ENCODE data around the gene FBXL7.

The FBXL7 gene

DNA sequence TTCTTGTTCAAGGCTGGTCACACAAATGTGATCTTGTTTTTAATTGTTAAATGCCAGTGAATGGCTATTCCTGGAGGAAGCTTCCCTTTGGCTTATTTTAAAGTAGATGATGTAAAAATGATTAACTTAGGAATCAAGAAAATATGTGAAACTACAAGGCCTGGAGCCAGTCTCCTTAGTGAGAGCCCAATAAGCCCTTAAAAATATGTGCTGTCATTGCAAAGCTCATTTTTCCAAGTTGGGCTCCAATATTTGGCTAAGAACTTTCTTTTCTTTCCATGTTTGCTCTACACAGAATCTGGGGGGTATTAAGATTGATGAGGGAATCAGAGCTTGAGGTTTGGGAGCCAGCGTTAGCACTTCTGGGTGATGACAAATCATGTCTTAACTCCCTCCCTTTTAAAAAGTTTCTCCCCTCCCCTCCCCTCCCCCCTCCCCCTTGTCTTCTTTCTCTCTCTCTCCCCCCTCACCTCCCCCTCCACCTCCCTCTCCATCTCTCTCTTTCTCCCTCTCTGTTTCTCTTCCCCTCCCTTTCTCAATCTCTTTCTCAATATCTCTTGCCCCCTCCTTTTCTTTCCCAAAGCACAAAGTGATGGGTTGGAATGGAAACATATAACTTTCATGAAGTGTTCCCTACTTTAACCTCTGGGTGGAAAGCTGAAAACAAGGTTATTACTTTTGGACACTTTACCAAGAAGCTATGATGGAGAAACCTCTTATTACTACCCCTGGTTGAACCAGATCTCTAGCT is 86.0 kb downstream of the FBXL7 start:
- DNase-seq = no peak

- DNase-seq = no peak
Measured at GRCh38 chr5:15587916-15588315, 87.9 kb downstream of the FBXL7 start.

- no peak for DNase-seq
Measured at GRCh38 chr5:15592728-15593127, 92.7 kb downstream of the FBXL7 start.

DNA sequence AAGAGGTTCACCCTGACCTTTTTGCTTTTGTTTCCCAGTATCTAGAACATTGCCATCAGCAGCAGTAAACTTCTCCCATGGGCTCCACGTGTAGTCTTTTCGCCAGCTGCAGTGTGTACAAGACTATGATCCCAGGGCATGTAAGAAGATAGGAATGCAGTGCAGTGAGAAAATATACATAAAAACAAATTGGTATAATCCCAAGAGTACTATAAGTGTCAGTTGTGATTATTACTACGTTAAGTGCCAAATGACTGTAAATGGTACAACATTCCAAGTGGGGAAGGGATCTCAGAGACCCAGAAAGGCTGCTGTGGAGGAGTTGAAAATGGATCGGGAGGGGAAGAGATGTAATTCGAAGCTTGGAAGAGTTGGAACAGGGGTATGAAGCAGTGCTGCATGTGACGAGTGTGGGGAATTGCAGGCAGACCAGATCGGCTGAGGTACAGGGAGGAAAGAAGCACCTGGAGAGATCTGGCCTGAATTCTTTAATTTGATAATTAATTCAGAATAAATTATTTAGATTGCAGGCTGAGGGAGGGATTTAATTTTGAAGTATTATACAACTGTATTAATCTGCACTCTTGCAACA is 95.1 kb downstream of the FBXL7 start:
- no peak for DNase-seq

GRCh38 chr5:15595929-15596328 is 95.9 kb downstream of the FBXL7 start:
- DNase-seq = no peak

- DNase-seq = no peak
Measured at GRCh38 chr5:15596936-15597335, 97.0 kb downstream of the FBXL7 start.

- no peak for DNase-seq
Measured at GRCh38 chr5:15597804-15598203, 97.8 kb downstream of the FBXL7 start.

- no peak for DNase-seq
Measured at GRCh38 chr5:15598294-15598902, 98.4 kb downstream of the FBXL7 start.

DNA sequence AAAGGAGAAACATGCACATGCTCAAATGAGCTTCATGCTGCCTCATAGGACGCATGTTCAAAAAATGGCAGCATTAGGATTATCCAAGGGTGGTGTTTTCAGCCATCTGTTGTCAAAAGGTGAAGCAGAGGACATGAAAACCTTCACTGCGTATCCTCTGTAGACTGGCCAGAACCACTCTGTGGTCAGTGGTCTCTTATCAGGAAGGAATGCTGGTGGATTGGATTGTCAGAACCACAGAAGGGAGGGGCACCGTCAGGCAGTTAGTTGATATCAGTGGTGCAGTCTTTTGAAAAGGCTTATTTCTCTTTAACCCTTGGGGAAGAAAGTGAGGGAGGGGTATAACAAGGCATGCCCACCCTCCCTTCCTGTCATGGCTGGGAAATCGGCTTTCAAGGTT is 100.1 kb downstream of the FBXL7 start:
- no peak for DNase-seq

DNA sequence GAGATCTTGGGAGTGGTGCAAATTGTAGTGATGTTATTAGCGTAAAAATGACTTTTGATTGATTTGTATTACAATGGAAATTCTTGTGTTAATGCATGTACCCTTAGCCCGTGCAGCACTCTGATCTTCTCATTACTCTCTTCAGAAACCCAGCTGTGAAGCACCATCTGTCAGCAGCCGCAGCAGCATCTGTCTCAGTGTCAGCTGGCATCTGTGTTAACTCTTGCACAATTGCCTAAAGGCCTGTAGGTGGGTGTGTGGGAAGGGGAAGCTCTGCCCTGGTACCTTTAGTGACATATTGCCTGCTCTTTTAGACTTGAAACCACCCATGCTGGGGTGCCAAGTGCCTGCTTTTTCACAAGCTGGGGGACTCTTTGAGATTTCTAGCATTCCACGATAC is 101.3 kb downstream of the FBXL7 start:
- no peak for DNase-seq

GRCh38 chr5:15601853-15602252 is 101.9 kb downstream of the FBXL7 start:
- DNase-seq = no peak

GRCh38 chr5:15604986-15605385 is 105.0 kb downstream of the FBXL7 start:
- DNase-seq = no peak

- DNase-seq = no peak
Measured at GRCh38 chr5:15606197-15606596, 106.2 kb downstream of the FBXL7 start.

DNA sequence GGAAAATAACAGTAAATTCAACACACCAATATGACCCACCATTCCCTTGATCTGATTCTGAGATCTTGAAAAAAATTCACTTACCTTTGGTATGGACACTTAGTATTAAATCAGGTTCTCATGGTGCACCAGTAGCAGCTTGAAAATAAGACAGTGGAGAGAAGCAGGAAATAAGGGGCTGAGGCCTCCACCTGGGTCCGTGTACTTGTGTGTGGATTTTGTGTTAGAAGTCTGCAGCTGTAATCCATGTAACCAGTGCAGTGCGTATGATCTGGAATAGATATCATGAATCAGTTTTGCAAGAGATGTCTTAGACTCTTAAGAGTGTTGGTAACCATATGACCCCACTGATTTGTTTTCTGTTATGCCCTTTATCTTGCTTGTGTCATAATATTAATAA is 107.1 kb downstream of the FBXL7 start:
- DNase-seq = no peak

DNA sequence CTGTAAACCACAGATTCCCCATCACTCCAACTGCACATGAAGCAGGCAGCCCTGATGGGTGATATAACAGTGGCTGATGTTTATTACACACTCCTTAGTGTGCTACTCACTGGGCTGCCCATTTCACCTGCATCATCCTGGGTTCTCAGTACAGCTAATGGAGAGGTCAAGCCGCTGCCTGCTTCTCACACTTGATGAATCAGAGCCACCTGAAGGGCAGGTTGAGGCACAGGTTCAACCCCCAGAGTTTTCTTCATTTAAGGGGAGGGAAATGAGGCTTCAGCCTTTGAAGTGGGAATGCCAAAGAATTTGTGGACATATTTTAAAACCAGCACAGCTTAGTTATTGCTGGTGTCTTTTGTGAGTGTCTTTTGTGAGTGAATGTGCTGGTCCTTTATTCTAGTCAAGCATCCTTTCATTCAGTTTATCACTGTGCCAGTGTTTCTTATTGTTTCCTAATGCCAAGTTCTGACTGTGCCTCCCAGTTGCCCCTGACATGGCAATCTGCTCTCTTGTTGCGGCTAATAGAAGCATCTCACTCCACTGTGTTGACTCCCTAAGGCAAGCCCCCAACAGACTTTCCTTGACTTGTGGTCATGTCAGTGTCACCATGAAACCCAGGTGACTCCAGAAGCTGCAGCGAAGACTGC is 109.2 kb downstream of the FBXL7 start:
- DNase-seq = no peak

GRCh38 chr5:15610216-15610615 is 110.2 kb downstream of the FBXL7 start:
- DNase-seq = no peak

GRCh38 chr5:15611008-15611407 is 111.0 kb downstream of the FBXL7 start:
- no peak for DNase-seq

DNA sequence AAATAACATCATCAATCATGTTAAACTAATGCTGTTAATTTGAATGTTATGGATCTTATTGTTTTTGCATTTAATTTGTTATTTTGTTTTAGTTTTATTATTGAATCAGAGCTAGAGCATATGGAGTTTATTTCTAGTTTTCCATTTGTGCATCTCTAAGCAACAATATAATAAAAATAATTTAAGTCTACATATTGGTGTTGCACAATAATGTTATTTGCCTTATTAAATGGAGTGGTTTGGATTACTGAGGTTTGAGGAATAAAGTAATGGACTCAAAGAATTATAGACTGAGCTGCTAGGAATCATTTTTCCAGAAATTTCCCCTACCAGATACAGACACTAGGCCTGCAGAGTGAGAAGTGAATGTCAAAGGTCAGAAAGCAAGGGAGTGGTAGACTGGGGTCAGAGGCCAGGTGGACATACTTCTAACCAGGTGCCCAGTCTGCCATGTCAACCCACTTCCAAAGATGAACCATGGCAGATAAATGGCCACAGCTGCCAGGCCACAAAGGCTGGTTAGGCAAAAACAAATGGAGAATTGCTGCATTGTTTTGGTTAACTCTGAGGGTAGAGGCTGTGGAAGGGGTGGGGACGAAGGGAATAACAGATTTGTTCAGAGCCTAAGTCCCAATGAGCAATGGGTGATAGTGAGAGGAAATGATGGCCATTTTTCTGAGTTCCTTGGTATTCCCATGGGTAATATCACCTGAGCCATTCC is 113.1 kb downstream of the FBXL7 start:
- no peak for DNase-seq

DNA sequence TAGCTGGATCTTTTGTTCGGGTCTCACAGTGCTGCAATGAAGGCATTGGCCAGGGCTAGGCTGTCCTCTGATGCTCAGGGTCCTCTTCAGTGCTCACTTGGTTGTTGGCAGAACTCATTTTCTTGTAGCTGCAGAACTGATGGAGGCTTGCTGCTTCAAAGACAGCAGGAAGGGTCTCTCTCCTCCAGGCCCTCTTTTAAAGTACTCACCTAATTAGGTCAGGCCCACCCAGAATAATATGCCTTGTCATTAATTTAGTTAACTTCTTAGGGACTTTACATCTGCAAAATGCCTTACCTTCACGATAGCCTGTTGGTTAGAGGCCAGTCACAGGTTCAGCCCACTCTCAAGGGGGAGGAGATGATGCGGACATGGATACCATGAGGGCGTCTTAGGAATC is 114.7 kb downstream of the FBXL7 start:
- DNase-seq = no peak

GRCh38 chr5:15615859-15616258 is 115.9 kb downstream of the FBXL7 start:
- no peak for DNase-seq

DNA sequence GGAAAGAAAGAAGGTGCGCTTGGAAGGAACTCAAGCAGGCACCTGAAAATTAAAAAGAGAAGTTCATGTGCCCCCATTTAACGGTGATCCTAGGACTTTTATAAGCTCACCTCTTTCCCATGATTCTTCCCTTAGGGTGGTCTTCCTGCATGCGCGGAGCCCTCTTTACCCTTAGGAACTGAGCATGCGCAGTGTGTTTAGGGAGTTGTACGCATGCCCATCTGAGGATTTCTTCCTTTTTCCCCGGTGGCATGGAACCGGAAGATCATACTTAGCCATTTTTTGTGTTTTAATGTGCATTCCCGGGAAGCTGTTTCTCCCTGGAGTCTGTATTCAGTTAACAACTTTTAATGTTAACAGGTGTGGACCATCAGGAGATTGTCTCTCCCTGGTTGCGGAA is 119.0 kb downstream of the FBXL7 start:
- no peak for DNase-seq

DNA sequence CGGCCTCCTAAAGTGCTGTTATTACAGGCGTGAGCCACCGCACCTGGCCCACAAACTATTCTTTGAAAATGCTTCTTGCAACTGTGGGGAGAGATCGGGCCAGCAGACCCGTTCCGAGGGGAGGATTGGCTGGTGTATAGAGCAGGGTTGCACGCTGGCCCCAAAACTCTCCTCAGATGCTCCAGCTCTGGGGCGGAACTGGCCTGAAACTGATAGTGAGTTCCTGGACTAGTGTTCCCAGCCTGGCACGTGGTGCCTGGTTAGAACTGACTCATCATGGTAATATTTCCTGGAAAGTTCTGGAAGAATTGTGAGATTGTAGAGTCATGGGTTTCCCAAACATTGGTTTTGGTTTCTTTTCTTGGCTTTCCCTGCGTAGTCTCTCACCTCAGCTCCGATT is 120.5 kb downstream of the FBXL7 start:
- no peak for DNase-seq

DNA sequence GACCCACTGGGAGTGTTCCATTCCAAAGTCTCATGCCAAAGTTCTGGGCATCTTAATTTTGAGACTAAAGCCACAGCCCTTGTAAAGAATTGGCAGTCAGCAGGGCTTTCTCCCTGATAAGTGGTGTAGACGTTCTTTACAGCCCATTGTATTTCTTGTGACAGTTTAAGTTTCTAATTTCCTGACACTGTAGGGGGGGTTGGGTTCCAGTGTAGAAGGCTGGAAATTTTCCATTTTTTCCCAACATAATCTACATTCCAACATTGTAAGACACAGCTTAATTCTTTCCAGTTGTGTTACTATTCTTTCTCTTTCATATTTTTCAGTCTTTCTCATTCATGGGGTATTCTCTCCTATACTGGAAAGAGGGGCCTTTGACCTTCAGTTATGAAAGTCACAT is 121.1 kb downstream of the FBXL7 start:
- no peak for DNase-seq

Measured in CD4-positive, alpha-beta T cell treated with Interleukin-17A for 4 hours (primary cell).